HG03460 (cell line): Measurements from ENCODE around the gene MFSD12.
A peak's percentile ranks its signal among the peaks of the same experiment; 100 is the strongest.
"Not testable (repeated sequence)": the region's sequence is repeated elsewhere in the genome, so short reads cannot be mapped to it uniquely, and the experiment has no call there.

Source experiments
- ATAC-seq: cut with Tn5 transposase; IDR thresholded peaks from one replicate; pipeline ENCODE4 v1.9.1; 2021; ENCODE audit not compliant: unreplicated experiment

The MFSD12 gene

GRCh38 chr19:3585301-3586126, 28.1 kb upstream of the MFSD12 start, which contains the start of gene GIPC3:
Gene GIPC3, plus strand, starts transcription at chr19:3585478. Its CDS starts 120 bp downstream, at chr19:3585598.
- ATAC-seq: no peak

GRCh38 chr19:3584036-3584802, 26.8 kb upstream of the MFSD12 start:
- not testable (repeated sequence) for ATAC-seq

- ATAC-seq: not testable (repeated sequence)
Observed at GRCh38 chr19:3581792-3582191, 24.4 kb upstream of the MFSD12 start.

GRCh38 chr19:3580156-3580934, 23.0 kb upstream of the MFSD12 start:
- no peak for ATAC-seq

GRCh38 chr19:3578390-3578789, 21.0 kb upstream of the MFSD12 start:
- ATAC-seq: no peak

GRCh38 chr19:3577723-3578344, 20.4 kb upstream of the MFSD12 start:
- ATAC-seq: no peak

- no peak for ATAC-seq
Observed at GRCh38 chr19:3576696-3577443, 19.5 kb upstream of the MFSD12 start.

- no peak for ATAC-seq
Observed at GRCh38 chr19:3575949-3576673, 18.7 kb upstream of the MFSD12 start.

- no peak for ATAC-seq
Observed at GRCh38 chr19:3575260-3575741, 17.9 kb upstream of the MFSD12 start.

GRCh38 chr19:3573858-3574637, 16.7 kb upstream of the MFSD12 start:
- no peak for ATAC-seq

GRCh38 chr19:3573162-3573857, 15.9 kb upstream of the MFSD12 start:
- no peak for ATAC-seq

GRCh38 chr19:3572855-3573161, 15.4 kb upstream of the MFSD12 start, which contains the start of gene HMG20B:
Gene HMG20B, plus strand, starts transcription at chr19:3572944. Its CDS starts 366 bp downstream, at chr19:3573310.
- no peak for ATAC-seq

- peak; percentile 85 for ATAC-seq
Observed at GRCh38 chr19:3572132-3572854, 14.9 kb upstream of the MFSD12 start.

GRCh38 chr19:3570606-3571011, 13.2 kb upstream of the MFSD12 start:
- no peak for ATAC-seq

- not testable (repeated sequence) for ATAC-seq
Observed at GRCh38 chr19:3570042-3570441, 12.7 kb upstream of the MFSD12 start.

GRCh38 chr19:3565139-3565538, 7.8 kb upstream of the MFSD12 start:
- ATAC-seq: no peak
